ENCODE measurements around the gene BANP. TPM values are rescaled to one million over a fixed set of nuclear protein-coding genes. Genes with fewer than 3 reads are reported as not detected.

The BANP gene
- total RNA-seq, 2 experiments from 2014 or later, result 39.6 to 58.0 TPM

DNA sequence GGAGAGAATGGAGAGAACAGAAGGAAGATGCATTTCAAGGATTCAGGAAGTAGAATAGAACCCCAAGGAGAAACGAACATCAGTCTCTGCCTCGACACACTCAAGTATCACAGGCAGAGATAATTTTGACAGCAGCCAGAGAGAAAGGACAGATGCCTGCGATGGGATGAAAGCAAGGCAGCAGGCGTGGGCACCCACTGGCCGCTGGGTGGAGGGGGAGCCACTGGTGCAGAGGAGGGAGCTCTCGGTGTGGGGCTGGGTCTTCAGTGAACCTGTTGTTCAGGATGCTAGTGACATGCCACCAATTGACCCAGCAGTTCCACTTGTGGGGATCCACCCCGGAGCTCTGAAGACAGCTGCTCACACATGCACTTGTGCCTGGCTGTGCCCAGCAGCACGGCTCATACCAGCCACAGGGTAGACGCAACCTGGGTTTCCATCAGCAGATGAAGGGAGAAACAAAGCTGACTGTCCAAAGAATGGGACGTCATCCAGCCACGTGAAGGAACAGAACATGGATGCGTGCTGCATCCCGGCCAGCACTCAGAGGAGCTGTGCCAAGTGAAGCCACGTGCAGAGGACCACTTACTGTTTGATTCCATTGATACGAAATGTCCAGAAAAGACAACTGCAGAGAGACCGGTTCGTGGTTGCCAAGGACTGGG, 127.0 kb downstream of the BANP start:
- Histone ChIP-seq H3K4me2 (ENCODE audit: low read length) (no peak overlapping the region), H3K9me2 (ENCODE audit: insufficient read depth, low read length) (no peaks in the 10 kb centered on the region), H3K36me3 (ENCODE audit: insufficient read depth, low read length) (peaks cover 40% of the 10 kb centered on the region), H4K20me1 (ENCODE audit: insufficient read depth, low read length) (no peaks in the 10 kb centered on the region), H3K27ac (ENCODE audit: low read depth, low read length, poor library complexity, severe bottlenecking) (no peak overlapping the region), H3K4me1 (ENCODE audit: insufficient read depth, low read length, poor library complexity, severe bottlenecking) (no peaks in the 10 kb centered on the region), H2AFZ (ENCODE audit: low read length) (no peak overlapping the region), H3K79me2 (ENCODE audit: insufficient read depth, low read depth, low read length) (no peaks in the 10 kb centered on the region), H3K9me3 (ENCODE audit: low read length) (no peaks in the 10 kb centered on the region), H3K4me3 (ENCODE audit: low read depth, low read length, poor library complexity, severe bottlenecking) (no peak overlapping the region)
- no TSS peak for BruUV-seq (replicated peaks)
- intact Hi-C loops (cut with micrococcal nuclease; ENCODE audit: unreplicated experiment), result no loop called here
- DNase-seq (ENCODE audit: low spot score), result no peak
- ChIA-PET POLR2A (no interaction called here), CTCF (ENCODE audit: unreplicated experiment) (no interaction called here)
- TF ChIP-seq, protein P1, sequence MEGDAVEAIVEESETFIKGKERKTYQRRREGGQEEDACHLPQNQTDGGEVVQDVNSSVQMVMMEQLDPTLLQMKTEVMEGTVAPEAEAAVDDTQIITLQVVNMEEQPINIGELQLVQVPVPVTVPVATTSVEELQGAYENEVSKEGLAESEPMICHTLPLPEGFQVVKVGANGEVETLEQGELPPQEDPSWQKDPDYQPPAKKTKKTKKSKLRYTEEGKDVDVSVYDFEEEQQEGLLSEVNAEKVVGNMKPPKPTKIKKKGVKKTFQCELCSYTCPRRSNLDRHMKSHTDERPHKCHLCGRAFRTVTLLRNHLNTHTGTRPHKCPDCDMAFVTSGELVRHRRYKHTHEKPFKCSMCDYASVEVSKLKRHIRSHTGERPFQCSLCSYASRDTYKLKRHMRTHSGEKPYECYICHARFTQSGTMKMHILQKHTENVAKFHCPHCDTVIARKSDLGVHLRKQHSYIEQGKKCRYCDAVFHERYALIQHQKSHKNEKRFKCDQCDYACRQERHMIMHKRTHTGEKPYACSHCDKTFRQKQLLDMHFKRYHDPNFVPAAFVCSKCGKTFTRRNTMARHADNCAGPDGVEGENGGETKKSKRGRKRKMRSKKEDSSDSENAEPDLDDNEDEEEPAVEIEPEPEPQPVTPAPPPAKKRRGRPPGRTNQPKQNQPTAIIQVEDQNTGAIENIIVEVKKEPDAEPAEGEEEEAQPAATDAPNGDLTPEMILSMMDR (conservative IDR thresholded peaks at IDR 0.05; ENCODE audit: low read length), result no peak

DNA sequence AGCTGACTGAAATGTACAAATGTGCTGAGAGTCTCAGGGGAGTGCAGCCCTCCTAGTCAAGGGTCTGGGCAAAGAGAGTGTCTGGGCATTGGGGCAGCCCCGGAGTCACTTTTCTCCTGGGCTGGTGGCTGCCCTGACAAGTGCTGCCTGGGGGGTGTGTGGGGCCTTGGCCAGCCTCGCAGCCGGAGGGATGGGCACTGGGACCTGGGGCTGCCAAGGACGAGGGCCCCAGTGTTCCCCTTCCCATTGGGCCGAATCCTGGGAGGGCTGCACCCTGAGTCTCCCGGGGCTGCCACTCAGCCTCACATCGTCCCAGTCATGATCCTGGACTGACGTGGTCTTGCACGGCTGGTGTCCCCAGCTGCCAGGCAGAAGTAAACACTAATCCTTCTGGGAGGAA, 132.3 kb downstream of the BANP start:
- CTCF ChIA-PET (ENCODE audit: unreplicated experiment), result no interaction called here
- POLR2A ChIA-PET, result no interaction called here
- Histone ChIP-seq H3K36me3 (ENCODE audit: insufficient read depth, low read length) (peaks cover 12% of the 10 kb centered on the region), H3K79me2 (ENCODE audit: insufficient read depth, low read depth, low read length) (no peaks in the 10 kb centered on the region), H3K9me3 (ENCODE audit: low read length) (no peaks in the 10 kb centered on the region), H4K20me1 (ENCODE audit: insufficient read depth, low read length) (no peaks in the 10 kb centered on the region), H3K4me3 (ENCODE audit: low read depth, low read length, poor library complexity, severe bottlenecking) (no peak overlapping the region), H3K9me2 (ENCODE audit: insufficient read depth, low read length) (no peaks in the 10 kb centered on the region), H3K4me2 (ENCODE audit: low read length) (no peak overlapping the region), H3K4me1 (ENCODE audit: insufficient read depth, low read length, poor library complexity, severe bottlenecking) (no peaks in the 10 kb centered on the region), H3K27ac (ENCODE audit: low read depth, low read length, poor library complexity, severe bottlenecking) (no peak overlapping the region), H2AFZ (ENCODE audit: low read length) (no peak overlapping the region)
- no peak for TF ChIP-seq EZH2phosphoT487 (IDR thresholded peaks at IDR 0.05; ENCODE audit: borderline replicate concordance, low read depth, low read length)
- TF ChIP-seq, protein P1 (conservative IDR thresholded peaks at IDR 0.05; ENCODE audit: low read length), result no peak
- intact Hi-C loops (cut with micrococcal nuclease; ENCODE audit: unreplicated experiment), result no loop called here
- no peak for DNase-seq (ENCODE audit: low spot score)
- BruUV-seq (replicated peaks), result no TSS peak

GRCh38 chr16:88084881-88085280, 133.6 kb downstream of the BANP start:
- Histone ChIP-seq H3K9me2 (ENCODE audit: insufficient read depth, low read length) (no peaks in the 10 kb centered on the region), H3K27ac (ENCODE audit: low read depth, low read length, poor library complexity, severe bottlenecking) (no peak overlapping the region), H3K4me3 (ENCODE audit: low read depth, low read length, poor library complexity, severe bottlenecking) (no peak overlapping the region), H4K20me1 (ENCODE audit: insufficient read depth, low read length) (no peaks in the 10 kb centered on the region), H3K79me2 (ENCODE audit: insufficient read depth, low read depth, low read length) (no peaks in the 10 kb centered on the region), H3K36me3 (ENCODE audit: insufficient read depth, low read length) (peaks cover 5% of the 10 kb centered on the region), H2AFZ (ENCODE audit: low read length) (no peak overlapping the region), H3K9me3 (ENCODE audit: low read length) (no peaks in the 10 kb centered on the region), H3K4me2 (ENCODE audit: low read length) (no peak overlapping the region), H3K4me1 (ENCODE audit: insufficient read depth, low read length, poor library complexity, severe bottlenecking) (no peaks in the 10 kb centered on the region)
- no peak for DNase-seq (ENCODE audit: low spot score)
- ChIA-PET CTCF (ENCODE audit: unreplicated experiment) (no interaction called here), POLR2A (interaction anchor here (0.6 kb wide), 1 partner anchor 1294 kb away, joined by 4 read pairs; no protein-coding TSS in a partner anchor)
- intact Hi-C loops (cut with micrococcal nuclease; ENCODE audit: unreplicated experiment), result no loop called here
- TF ChIP-seq, protein P1 (conservative IDR thresholded peaks at IDR 0.05; ENCODE audit: low read length), result no peak
- no peak for TF ChIP-seq EZH2phosphoT487 (IDR thresholded peaks at IDR 0.05; ENCODE audit: borderline replicate concordance, low read depth, low read length)
- BruUV-seq (replicated peaks), result no TSS peak
